ENCODE data around the gene RPRD1B. TPM values are rescaled to one million over a fixed set of nuclear protein-coding genes. Genes with fewer than 3 reads are reported as not detected.

Gene RPRD1B
- total and polyA plus RNA-seq, 2 of the 13 experiments (the other 11 are each of a cell fraction or from before 2014, with no cell fraction given), result 31.1 to 41.5 TPM

DNA sequence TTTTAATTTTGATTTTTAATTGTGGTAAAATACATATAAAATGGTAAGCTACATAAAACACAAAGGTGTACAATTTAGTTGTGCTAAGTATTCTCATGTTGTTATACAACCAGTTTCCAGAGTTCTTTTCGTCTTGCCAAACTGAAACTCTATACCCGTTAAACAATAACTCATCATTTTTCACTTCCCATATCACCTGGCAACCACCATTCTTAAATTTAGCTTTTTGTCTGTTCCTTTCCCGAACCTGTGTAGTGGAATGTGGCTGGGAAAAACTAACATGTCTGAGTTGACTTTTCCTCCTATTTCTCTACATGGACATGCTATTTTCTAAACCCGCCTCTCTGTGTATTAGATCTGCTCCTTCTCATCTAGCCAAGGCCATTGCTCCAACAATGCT lies 27.6 kb downstream of the RPRD1B start (continued):
- TF ChIP-seq PLSCR1 (CRISPR knock-in tag; IDR thresholded peaks at IDR 0.05; ENCODE audit: borderline replicate concordance), result no peak

- no peak for FAIRE-seq
- ATAC-seq, result no peak
- ChIA-PET CTCF (ENCODE audit: low intra/inter-chr PET ratio, low total read pairs) (no interaction called here), POLR2A (no interaction called here)
- no TSS peak for BruUV-seq (replicated peaks)
- Histone ChIP-seq H3K9ac (ENCODE audit: insufficient read depth, low read depth, low read length) (no peak overlapping the region), H3K9me3 (ENCODE audit: low read length) (no peaks in the 10 kb centered on the region), H2AFZ (ENCODE audit: low read length) (no peak overlapping the region), H3K27me3 (ENCODE audit: control insufficient read depth in 1 of 2, insufficient read depth in 2 of 2, low read length in 2 of 2) (no peaks in the 10 kb centered on the region), H3K4me1 (ENCODE audit: insufficient read depth, low read length) (peaks cover 26% of the 10 kb centered on the region), H3K36me3 (replicated peaks in 1 of 2; ENCODE audit: control insufficient read depth in 1 of 2, insufficient read depth in 2 of 2, low read length in 2 of 2) (peaks cover 62 to 96% of the 10 kb centered on the region in 2 experiments), H3K4me2 (ENCODE audit: low read depth, low read length) (no peak overlapping the region), H3K27ac (ENCODE audit: extremely low read length, insufficient read depth, low read length) (no peak overlapping the region), H4K20me1 (ENCODE audit: insufficient read depth, low read length) (peaks cover 8% of the 10 kb centered on the region; the same call in 1 of the 2 replicates), H3K4me3 (replicated peaks in 1 of 3; ENCODE audit: insufficient read depth in 1 of 3, low read depth in 2 of 3, low read length in 3 of 3) (no peak overlapping the region), H3K79me2 (ENCODE audit: insufficient read depth, low read length) (no peaks in the 10 kb centered on the region)
- WGBS (ENCODE audit: low lambda C conversion rate), result 97% methylated on average over 5 of the region's 5 CpGs
- in situ Hi-C loops (cut with HindIII; ENCODE audit: extremely low pct_ligation_motif_present, low pct_unique_long_range_greater_than_20kb), result loop anchor here (25.0 kb wide), 1 partner anchor 349 kb away; no protein-coding TSS in a partner anchor
- no peak for DNase-seq (ENCODE audit: low spot score)
- intact Hi-C loops (cut with micrococcal nuclease; ENCODE audit: unreplicated experiment), result no loop called here
- TF ChIP-seq ZBTB14 (CRISPR knock-in tag; IDR thresholded peaks at IDR 0.05), result no peak
- no peak for TF ChIP-seq BHLHE40 (IDR thresholded peaks at IDR 0.05; ENCODE audit: low read length)
- no peak for TF ChIP-seq ISX (CRISPR knock-in tag; conservative IDR thresholded peaks at IDR 0.05)
- TF ChIP-seq ZNF768 (CRISPR knock-in tag; IDR thresholded peaks at IDR 0.05), result no peak
- TF ChIP-seq ZNF878 (CRISPR knock-in tag; IDR thresholded peaks at IDR 0.05), result no peak
- no peak for TF ChIP-seq TMF1 (CRISPR knock-in tag; IDR thresholded peaks at IDR 0.05; ENCODE audit: low read depth)
- TF ChIP-seq ZNF354B (CRISPR knock-in tag; IDR thresholded peaks at IDR 0.05), result no peak
- TF ChIP-seq ZSCAN30 (CRISPR knock-in tag; IDR thresholded peaks at IDR 0.05), result no peak
- TF ChIP-seq ZNF703 (CRISPR knock-in tag; IDR thresholded peaks at IDR 0.05; ENCODE audit: borderline replicate concordance), result no peak
- TF ChIP-seq ZNF280B (CRISPR knock-in tag; IDR thresholded peaks at IDR 0.05; ENCODE audit: borderline replicate concordance), result no peak
- TF ChIP-seq ZNF205 (CRISPR knock-in tag; IDR thresholded peaks at IDR 0.05), result no peak
- no peak for TF ChIP-seq RERE (CRISPR knock-in tag; IDR thresholded peaks at IDR 0.05; ENCODE audit: low read depth)
- TF ChIP-seq POLR2A (IDR thresholded peaks at IDR 0.05; ENCODE audit: insufficient read depth in 1 of 2, low read depth in 2 of 2, low read length in 2 of 2), result no peak
- no peak for TF ChIP-seq NAIF1 (CRISPR knock-in tag; IDR thresholded peaks at IDR 0.05; ENCODE audit: borderline replicate concordance)
- TF ChIP-seq NFIC (IDR thresholded peaks at IDR 0.05; ENCODE audit: low read length), result no peak
These were observed 29.3 kb downstream of the RPRD1B start for GRCh38 chr20:38062890-38063289.
